HG02678 (cell line): ENCODE results near the gene ATF7.

ENCODE experiments used
- ATAC-seq: cut with Tn5 transposase; IDR thresholded peaks from one replicate; pipeline ENCODE4 v1.9.1; 2021; ENCODE audit warnings: mild to moderate bottlenecking, moderate library complexity; ENCODE audit not compliant: unreplicated experiment

The ATF7 gene

GRCh38 chr12:53532524-53533445, 93.4 kb downstream of the ATF7 start:
- no peak for ATAC-seq

DNA sequence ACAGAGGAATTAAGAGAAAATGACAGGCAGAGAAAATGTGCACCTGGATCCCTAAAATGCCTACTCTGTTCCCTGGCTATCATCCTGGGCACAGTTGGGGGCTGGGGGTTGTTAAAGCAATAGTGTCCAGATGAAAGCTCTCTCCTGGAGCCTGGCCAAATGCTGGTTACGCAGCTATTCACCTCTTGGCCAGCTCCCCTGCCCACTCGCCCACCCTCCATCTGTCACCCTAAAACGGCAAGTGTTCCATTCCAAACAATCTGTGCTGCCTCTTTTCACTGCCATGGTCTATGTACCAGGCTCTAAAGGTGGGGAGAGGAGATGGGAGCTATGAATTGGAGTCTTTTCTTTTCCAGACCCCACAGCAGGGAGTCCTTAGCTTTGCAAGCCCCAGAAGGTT, 94.2 kb downstream of the ATF7 start:
- ATAC-seq: no peak

- no peak for ATAC-seq
Measured at GRCh38 chr12:53530920-53531319, 95.3 kb downstream of the ATF7 start.

DNA sequence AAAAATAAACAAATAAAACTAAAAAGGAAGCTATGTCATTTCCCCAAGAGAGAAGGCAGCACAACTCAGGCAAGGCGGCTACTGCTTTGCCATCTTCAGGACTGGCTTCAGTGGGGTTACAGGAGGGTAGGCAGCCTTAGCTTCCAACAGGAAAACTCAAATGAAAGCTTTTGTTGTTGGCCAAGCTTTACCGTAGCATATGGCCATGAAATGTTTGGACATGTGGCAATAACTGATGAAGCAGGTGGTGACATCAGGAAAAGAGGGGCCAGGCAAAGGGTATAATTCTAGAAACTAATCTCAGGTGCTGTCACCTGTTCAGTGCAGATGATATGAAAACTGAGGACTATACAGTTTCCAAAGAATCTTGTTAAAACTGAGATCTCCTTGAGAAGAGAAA, 96.1 kb downstream of the ATF7 start:
- no peak for ATAC-seq

- ATAC-seq: no peak
Measured at GRCh38 chr12:53524476-53524875, 101.7 kb downstream of the ATF7 start.

DNA sequence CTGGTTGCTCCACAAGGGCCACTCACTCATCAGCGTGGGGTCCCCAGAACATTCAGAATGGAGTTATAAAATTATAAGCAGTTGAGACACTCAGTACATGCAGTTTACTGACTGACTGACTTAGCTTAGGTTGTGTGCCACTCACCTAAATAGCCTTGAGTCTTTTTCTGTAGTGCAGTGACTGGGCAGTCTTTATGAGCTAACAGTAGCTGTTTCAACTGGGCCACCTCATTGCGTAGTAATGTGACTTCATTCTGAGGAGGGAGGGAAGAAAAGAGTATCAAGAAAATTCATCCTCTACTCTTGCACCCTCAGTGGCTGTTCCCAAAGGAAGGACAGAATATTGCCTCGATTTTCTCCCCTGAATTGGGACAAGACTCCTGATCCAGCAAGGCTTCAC, 103.1 kb downstream of the ATF7 start:
- ATAC-seq: no peak

DNA sequence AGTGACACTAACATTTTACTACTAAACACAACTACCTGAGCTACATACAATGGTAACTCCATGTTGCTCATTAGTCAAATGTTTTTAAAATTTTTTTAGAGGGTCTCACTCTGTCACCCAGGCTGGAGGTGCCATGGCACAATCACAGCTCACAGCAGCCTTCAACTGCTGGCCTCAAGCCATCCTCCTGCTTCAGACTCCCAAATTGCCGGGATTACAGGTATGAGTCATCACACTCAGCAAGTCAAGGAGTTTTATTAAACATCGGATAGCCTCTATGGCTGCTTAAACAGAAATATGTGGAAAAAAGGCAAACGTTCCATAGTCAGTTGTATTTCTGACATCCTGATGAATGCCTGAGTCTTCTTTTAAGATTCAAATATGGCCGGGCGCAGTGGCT, 107.8 kb downstream of the ATF7 start:
- ATAC-seq: no peak

- ATAC-seq: no peak
Measured at GRCh38 chr12:53516758-53517455, 109.3 kb downstream of the ATF7 start.

DNA sequence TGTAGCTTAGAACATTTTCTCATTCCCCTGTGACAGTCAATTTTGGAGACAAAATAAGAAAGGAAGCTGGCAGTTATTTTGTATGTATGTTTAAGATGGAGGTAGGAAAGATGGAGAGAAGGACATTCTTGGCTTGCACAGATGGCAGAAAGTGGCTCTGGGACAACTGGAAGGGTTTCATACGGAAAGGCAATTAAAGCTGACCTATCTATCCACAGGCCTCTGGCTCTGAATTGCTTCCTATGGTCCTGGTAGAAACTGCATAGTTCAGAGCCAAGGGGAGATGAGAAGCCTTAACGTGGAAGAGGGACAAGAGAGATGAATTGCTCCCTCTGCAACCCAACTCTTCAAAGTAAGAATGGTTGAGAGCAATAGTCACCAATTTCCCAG, 110.9 kb downstream of the ATF7 start:
- no peak for ATAC-seq

DNA sequence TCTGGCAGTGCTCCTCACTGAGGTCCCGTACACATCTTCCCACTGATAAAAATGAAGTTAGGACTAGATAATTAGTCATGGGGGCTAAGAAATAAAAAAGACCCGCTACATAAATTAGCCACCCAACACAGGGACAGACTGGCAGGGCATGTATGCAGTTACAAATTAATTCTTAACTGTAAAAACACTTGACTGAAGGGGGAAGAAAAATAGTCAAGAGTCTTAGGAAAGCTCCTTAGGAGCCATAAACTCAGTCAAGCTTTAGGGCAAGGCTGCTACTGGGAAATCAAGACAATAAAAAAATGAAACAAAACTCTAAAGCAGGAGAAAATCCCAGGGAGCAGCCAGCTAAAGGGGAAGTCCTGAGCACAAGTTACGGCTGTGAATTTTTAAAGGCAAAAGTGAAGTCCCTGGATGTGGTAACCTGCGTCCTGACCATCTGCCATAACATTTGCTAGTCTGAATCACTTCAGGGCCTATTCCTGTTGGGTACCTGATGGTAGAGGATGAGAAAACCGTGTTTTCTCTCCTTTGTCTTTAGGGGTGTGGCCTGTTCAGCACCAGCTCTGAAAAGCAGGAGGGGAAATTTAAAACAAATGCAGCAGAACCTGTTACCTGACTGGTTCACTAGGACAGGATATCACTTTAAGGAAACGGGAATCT, 111.4 kb downstream of the ATF7 start:
- ATAC-seq: no peak

- no peak for ATAC-seq
Measured at GRCh38 chr12:53513712-53514410, 112.3 kb downstream of the ATF7 start.

GRCh38 chr12:53510181-53510812, 115.9 kb downstream of the ATF7 start:
- ATAC-seq: no peak

DNA sequence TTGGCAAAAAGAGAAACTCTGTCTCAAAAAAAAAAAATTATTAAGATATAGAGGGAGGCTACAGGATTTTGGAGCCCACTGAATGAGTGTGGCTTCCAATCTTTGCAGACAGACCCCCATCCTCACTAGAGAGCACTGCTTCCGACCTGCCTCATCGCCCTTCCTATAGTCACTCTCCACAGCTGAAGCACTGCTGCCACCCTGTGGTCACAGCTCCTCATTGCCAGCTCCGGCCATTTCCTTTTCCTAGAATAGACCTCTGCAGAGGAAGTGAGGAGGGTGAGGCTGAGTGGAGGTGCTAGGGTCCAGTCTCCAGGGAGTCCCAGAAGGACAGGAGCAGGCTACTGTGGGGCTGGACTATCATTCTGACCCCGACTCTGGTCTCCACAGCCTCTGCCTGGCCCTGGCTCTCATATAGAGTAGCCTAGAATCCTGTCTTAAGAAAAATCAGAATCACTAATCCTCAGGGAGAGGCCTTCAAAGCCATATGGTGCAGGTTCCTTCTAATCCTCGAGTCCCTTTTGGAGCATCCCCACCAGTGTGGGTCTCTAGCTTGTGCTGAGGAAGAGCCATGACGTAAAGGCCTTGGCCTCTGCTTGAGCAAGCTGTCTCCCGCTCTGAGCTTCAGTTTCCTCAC, 117.5 kb downstream of the ATF7 start:
- ATAC-seq: peak; percentile 93

GRCh38 chr12:53507603-53507885, 118.6 kb downstream of the ATF7 start:
- ATAC-seq: no peak

DNA sequence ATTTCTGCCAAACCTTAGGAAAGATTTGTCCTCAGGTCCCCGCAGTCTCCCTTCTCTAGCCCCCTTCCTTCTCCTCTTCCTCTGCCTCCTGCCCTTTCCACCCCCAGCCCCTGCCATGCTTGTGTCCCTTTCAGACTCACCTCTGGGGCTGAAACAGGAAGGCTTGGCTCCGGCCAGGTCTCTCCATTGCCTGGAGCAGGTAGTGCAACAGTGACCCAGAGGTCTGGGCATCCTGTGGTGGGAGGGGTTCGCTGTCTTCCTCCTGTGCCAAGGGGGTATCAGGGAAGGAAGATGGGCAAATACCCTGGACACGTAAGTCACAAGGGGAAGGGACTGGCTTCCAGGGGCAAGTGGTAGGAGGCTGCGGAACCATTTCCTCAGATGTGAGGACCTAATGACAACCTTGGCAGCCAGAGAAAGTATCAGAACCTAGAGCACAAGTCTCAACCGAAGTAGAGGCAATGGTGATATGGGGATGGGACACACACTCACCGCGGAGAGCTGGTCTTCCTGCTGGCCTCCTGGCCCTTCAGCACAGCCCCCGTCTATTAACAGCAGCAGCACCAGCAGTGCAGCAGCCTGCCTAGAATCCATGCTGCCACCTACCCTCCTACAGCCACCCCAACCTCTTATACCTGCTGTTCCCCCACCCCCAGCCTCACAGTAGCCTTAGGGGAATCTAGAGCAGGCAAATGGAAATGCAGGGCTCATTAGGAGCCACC, 119.1 kb downstream of the ATF7 start, which contains the start of gene NPFF:
NPFF (minus strand) TSS at position 604 of the 722 bp plus-strand sequence; CDS start at position 594, 10 bp downstream.
- no peak for ATAC-seq

GRCh38 chr12:53506450-53506785, 119.8 kb downstream of the ATF7 start:
- ATAC-seq: no peak

DNA sequence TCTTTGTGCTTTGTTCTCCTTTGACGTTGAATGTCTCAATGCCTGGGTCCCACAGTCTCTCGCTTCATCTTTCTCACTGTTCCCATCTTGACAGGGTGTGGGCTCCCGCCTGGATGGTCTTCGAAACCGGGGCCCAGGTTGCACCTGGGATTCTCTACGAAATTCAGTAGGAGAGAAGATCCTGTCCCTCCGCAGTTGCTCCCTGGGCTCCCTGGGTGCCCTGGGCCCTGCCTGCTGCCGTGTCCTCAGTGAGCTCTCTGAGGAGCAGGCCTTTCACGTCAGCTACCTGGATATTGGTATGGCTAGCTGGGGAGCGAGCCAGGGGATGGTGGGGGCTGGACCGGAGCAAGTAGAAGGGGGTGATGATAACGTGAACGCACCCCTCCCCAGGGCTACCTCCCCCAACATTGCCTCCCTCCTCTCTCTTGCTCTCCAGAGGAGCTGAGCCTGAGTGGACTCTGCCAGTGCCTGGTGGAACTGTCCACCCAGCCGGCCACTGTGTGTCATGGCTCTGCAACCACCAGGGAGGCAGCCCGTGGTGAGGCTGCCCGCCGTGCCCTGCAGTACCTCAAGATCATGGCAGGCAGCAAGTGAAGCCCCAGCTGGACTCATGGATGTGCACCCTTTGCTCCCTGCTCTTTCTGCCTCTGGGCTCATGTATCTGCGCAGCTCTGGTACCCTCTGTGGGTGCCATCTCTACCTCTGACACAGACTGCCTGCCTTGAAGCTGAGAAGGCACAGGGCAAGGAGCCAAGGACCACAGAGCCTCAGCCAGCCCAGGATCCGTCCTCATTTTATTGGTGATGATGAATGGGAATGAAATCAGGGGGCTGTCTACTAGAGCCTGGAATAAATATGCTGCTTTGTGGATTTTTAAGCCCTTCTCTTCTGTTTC, 120.4 kb downstream of the ATF7 start:
- no peak for ATAC-seq

DNA sequence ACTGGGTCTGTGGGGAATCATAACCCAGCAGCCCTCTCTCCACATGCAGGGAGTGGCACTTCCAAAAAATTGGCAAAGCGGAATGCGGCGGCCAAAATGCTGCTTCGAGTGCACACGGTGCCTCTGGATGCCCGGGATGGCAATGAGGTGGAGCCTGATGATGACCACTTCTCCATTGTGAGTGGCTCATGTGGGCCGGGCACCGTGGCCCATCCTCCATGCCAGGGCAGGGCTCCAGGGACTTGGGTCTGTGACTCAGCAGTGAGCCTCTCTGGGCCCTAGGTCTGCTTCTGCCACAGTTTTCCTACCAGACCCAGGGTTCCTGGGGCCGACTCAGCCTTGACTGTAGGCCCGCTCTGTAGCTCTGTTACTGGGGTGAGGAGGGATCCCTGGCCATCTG, 121.1 kb downstream of the ATF7 start:
- no peak for ATAC-seq
